GM12892 (cell line): ENCODE measurements around the gene MACROD2.
A peak's percentile ranks its signal among the peaks of the same experiment; 100 is the strongest.

Experiments
- DNase-seq: peaks from one replicate; pipeline ENCODE4 v3.0.0; 2011; ENCODE audit not compliant: insufficient read length
- FAIRE-seq: peaks from 2 replicates; lab custom pipeline; 2011; peaks lifted over from hg19 to GRCh38; lab: Jason Lieb, UNC
- POLR2A ChIP-seq: IDR thresholded peaks from 2 replicates; pipeline ENCODE4 v1.6.1; 2011; ENCODE audit warnings: low read depth, low read length, control low read depth
- POLR2AphosphoS5 ChIP-seq: IDR thresholded peaks from 2 replicates; pipeline ENCODE4 v1.6.1; 2011; ENCODE audit warnings: low read depth, low read length, control low read depth
- TAF1 ChIP-seq: IDR thresholded peaks from 2 replicates; pipeline ENCODE4 v1.6.1; 2011; ENCODE audit warnings: low read depth, mild to moderate bottlenecking, control low read depth, low read length, borderline replicate concordance

Gene MACROD2

DNA sequence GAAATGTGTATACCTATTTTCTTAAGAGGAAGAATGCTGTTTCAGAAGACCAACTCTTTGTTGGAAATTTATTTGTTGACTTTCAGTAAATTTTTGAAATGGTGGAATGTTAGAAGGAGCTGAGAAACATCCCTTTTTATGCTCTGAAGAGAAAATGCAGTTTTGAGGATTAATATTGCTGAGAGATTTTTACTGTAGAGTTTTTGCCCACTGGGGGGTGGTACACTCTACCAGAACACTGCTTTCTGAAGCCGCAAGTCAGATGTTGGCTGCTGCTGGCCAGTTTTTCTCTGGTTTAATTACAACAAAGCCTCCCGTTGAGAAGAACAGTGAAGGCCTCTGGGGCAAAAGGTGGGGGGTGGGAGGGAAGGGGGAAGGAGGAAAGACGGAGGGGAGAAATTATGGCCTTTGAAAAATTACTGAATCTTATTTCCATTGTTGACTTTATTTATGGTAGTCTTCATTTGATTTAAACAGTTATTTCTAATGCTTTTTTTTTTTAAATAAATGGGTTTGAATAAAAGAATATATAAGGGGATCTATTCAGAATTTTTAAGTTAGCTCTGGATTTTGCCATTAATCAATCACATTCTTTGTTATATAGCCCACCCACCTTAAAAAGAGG lies 339.1 kb downstream of the MACROD2 start:
- DNase-seq (no peak), FAIRE-seq (no peak)
- TF ChIP-seq POLR2AphosphoS5 (no peak), TAF1 (no peak), POLR2A (no peak)

DNA sequence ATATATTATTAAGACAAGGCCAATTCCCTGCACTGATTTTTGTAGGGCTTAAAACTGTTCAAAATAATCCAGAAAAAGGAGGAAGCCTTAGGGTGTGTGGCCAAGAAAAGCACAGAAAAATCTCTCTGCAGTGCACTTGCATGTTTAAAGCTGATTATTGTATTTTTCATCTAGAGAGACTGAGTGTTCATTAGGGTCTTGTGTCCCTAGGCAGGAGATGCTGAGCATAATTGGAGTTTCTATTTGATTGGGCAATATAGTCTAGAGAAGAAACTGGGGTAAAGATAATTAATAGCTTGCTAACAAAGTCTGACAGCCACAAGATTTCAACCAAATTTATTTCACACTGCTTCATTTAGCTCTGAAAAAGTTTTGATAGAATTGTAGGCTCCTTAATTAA lies 339.7 kb downstream of the MACROD2 start:
- TF ChIP-seq POLR2A (no peak), POLR2AphosphoS5 (no peak), TAF1 (no peak)
- DNase-seq = no peak
- FAIRE-seq = no peak

DNA sequence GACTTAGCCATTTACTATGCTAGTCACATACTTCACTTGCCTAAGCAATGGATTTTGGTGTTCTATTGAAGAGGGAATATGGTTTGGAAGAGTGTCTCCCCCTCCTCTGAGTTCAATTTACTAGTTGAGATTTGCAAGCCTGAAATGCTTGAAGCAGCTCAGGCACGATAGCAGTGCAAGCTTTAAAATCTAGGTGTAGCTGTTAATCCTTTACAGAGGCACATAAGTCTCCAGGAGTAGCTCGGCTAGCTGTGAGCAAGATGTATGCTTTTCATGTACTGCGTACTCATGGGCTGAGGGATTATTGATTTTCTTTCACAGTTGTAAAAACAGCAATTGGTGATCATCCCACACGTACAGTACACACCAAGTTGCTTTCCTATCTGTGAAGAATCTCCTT lies 341.4 kb downstream of the MACROD2 start:
- no peak for DNase-seq
- TF ChIP-seq TAF1 = no peak
- TF ChIP-seq POLR2AphosphoS5 = no peak
- TF ChIP-seq POLR2A = no peak
- peak; percentile 42 for FAIRE-seq

DNA sequence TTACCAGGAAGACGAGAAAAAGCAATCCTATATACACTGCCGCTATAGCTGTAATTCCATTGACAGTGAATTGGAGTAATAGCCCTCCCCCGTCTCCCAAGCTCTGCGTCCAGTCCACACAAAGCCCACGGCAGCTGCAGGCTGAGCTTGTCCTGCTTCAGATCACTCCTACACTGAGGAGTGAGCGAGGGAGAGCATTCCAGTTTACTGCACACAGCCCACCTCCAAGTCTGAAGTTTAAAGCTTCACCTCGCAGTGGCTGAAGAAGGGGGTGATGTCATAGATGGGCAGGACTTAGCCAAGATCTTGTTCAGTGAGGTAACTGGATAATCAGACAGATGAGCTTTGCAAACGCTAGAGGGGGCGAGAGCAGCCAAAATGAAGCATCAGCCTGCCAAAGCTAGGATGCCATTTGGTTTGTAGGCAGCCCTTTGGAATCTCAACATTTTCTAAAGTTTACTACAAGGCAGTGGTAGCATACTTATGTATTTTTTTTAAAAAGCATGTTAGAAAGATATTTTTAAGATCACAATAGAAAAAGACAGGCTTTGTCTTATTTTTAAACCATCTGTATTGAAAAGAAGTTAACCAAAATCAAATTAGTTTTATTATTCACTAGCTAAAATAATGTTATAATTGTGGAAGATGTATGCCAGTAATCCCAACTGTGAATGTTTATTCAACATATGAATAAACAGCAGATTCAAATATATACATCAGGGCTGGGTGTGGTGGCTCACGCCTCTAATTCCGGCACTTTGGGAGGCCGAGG lies 342.3 kb downstream of the MACROD2 start, which contains the start of gene FLRT3:
Gene FLRT3, minus strand, starts transcription at position 213 of the 772 bp plus-strand sequence. CDS start 10,106 bp downstream, outside the sequence.
- no peak for DNase-seq
- no peak for TF ChIP-seq POLR2A
- TF ChIP-seq TAF1 = no peak
- TF ChIP-seq POLR2AphosphoS5 = no peak
- FAIRE-seq = peak; percentile 82

DNA sequence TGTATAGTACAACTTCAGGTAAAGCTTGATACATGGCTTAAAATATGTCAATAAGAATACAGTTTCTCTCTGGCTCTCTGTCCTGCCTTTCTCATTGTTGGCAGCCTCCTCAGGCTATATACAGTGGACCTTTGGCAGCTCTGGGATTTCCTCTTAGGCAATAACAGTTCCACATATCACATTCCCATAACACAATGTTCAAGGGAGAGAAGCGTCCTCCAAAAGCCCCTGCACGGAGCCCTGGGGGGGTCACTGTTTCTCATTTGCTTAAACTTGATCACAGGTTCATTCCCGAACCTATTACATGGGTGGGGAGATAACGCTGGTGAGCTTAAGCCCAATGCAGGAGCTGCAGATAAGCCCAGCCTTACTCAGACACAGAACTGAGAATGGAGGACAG lies 346.5 kb downstream of the MACROD2 start:
- no peak for DNase-seq
- no peak for TF ChIP-seq TAF1
- FAIRE-seq = no peak

DNA sequence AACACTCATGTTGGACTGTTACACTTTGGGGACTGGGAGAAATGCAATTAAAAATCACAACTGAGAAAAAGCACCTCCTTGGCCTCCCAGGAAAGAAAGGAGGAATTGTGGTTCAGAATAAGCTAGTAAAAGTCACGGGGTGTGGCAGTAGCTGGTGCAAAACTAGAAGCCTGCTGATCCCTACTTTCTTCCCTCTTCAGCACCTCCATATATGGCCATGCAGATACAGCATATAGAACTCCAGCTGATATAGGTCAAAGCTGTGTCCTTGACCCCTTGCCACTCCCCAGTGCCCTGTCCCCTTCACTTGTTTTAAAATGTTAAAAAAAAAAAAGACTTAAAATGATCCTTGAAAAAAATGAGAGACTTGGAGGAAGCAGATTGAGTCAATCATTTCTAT lies 347.6 kb downstream of the MACROD2 start:
- FAIRE-seq (no peak), DNase-seq (no peak)
- TF ChIP-seq POLR2A (no peak), TAF1 (no peak), POLR2AphosphoS5 (no peak)

DNA sequence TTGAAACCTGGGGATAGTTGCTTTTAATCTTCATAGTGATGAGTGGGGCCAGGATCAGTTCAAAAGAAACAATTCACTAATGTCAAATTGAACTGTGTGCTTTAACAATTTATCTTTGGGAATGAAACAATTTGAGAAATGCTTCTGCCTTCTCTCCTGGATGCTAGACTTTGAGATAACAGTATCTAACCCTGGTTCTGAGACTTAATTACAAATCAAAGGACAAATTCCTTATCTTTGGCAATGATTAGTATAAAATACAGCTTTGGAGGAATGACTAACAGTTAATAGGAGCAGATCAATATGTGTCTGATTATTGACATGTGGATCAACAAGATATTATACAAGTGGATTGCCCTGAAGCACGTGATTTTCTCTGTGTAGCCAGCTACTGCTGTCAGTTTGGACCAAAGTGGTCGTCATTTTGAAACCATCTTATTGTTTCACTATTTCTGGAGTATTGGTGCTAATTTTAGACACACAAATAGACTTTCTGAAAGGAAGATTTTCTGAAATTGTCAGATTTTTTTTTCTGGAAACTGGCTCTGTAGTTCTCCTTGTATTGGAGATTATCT lies 348.3 kb downstream of the MACROD2 start:
- FAIRE-seq = no peak
- TF ChIP-seq POLR2AphosphoS5 (no peak), TAF1 (no peak), POLR2A (no peak)
- no peak for DNase-seq

DNA sequence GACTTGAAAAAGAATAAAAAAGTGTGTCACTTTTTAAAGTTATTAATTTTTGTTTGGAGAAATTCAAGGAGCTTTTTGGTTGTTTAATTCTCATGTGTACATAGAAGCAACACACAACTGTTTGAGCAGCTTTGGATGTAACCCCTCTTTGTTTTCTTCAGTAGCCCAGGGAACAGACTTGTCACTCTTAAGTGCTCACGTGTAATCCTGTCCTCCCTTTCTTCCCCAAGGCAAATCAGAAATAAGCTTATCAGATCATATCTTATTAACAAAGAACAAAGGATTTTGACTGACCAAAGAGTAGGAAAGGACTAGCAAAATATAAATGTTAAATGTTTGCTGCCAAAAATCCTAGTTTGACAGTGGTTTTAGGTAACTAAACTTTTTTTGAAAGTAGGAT lies 349.4 kb downstream of the MACROD2 start:
- DNase-seq (no peak), FAIRE-seq (no peak)
- no peak for TF ChIP-seq TAF1
- no peak for TF ChIP-seq POLR2AphosphoS5
- no peak for TF ChIP-seq POLR2A

DNA sequence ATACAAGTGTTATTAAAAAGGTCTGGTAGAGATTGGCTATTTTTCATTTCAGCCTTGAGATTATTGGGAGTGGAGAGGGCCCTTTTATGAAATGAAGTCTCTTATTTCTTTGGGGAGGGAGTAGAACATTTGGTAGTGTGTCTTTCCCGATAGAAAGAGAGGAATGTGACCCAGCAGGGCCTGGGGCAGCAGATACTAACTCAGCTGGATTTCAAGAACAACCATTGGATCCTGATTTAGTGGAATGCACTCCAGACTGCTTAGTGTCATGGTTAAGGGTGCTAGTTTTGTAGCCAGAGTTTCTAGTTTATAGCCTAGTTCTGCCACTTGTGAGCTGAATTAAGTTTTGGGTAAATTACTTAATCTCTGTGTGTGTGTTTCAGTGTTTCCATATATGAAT lies 360.5 kb downstream of the MACROD2 start:
- TF ChIP-seq POLR2AphosphoS5 (no peak), POLR2A (no peak), TAF1 (no peak)
- FAIRE-seq = no peak
- no peak for DNase-seq

DNA sequence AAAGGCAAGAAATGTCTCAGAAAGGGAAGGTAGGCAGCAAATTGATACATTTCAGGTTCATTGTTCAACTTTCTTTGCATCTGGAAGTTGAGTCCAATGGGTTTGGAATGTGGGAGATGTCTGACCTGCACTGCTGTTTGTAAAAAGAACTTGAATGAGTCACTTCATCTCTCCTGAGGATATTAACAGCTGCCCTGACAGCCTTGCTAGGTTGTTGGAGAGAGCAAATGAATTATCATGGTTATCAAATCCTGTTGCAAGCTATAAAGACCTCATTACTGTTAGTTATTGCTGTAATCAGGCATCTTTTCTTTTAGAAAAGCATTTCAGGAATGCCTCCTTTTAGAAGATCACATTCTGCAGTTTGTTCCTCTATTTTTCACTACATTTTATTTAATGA lies 365.1 kb downstream of the MACROD2 start:
- FAIRE-seq (no peak), DNase-seq (no peak)
- TF ChIP-seq TAF1 (no peak), POLR2AphosphoS5 (no peak), POLR2A (no peak)

DNA sequence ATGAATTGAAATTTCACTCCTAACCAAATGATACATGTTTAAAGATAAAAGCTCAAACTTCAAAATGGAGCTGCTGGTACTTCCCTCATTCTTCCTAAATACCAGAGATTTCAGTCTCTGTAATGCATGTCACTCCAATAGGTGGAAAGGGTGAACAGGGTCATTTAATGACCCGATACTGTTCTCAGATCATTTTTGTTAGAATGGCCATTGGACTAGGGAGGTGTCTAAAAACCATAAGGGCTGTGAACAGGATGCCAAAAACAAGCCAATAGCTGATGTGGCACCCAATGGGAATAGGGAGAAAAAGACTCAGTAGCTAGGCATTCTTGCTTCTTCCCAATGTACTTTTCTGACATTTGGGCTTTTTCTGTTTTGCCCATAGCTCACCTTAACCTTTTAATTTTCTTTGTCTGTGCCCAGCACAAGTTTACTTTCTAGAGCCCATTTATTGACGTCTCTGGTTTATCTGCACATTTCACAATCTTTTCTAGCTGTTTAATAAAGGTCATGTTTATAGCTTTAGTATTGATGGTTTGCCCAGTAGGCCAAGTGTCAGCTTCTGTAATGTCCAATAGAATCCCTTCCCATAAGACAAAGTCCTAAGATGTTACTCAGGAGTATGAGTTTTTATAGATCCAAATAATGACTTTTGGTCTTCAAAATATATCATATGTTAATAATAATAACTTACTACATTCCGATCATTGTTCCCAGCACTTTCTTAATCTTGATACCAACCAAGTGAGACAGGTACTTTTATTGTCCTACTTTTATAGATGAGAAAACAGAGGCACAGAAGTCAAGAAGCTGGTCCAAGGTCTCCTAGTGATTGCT lies 366.4 kb downstream of the MACROD2 start:
- DNase-seq (no peak), FAIRE-seq (no peak)
- TF ChIP-seq POLR2AphosphoS5 (no peak), POLR2A (no peak), TAF1 (no peak)

DNA sequence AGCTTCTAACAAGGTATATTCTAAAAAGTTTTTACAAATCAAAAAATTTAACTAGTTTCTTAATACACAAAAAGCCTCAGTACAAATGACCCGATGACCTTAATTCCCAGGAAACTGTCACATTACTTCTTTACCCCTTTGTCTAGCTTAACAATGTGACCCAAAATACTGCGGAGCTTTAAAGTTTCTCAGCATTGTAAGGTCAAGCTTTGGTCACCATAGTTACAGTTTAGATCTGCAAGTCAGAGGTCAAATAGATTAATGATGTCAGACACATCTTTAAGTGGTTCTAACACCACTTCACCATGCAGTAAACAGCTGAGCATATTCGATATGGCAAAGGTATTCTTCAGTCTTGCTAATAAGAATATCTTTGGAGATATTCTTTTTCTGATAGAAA lies 378.9 kb downstream of the MACROD2 start:
- no peak for DNase-seq
- TF ChIP-seq POLR2AphosphoS5 (no peak), POLR2A (no peak), TAF1 (no peak)
- no peak for FAIRE-seq
